A549 (cell line): ENCODE measurements around the gene GCM1. TPM values are rescaled to one million over a fixed set of nuclear protein-coding genes. Genes with fewer than 3 reads are reported as not detected.

Experiments
- ATAC-seq, 2 experiments: fragments of 200-7000 bp in 1 of 2; fragments of >200 bp in 1 of 2; cut with Nextera tagmentation in 1 of 2; cut with Tn5 transposase in 1 of 2; 3 replicates each; pipeline versions ENCODE4 v1.8.0 to v1.9.1; 2018 to 2020; ENCODE audit warnings: mild to moderate bottlenecking in 1 of 2, moderate library complexity in 1 of 2
- CTCF ChIA-PET: fragments of 300-600 bp; sonication (Branson Sonifier 250); formaldehyde crosslinking; extraction: SDS; loops from one replicate; lab custom pipeline; 2021; ENCODE audit warnings: antibody characterized with exemption, inconsistent platforms; lab: Yijun Ruan, JAX
- POLR2A ChIA-PET: fragments of 350-600 bp; formaldehyde crosslinking; extraction: SDS; loops from one replicate; lab custom pipeline; 2021; ENCODE audit warnings: antibody characterized with exemption, inconsistent platforms; lab: Yijun Ruan, JAX
- DNase-seq, 2 experiments: peaks; one replicate each; pipeline versions ENCODE4 v3.0.0 to v3.0.0-alpha.2; 2011 to 2016; ENCODE audit warnings: low read depth in 1 of 2, low spot score in 1 of 2
- FAIRE-seq: peaks from 2 replicates; lab custom pipeline; 2011; peaks lifted over from hg19 to GRCh38; lab: Jason Lieb, UNC
- H3K27ac ChIP-seq, 2 experiments: fragments of >200 bp; sonication (Bioruptor Twin); formaldehyde crosslinking; 3 replicates each; pipeline ENCODE4 v1.5.1; 2016 to 2017
- H3K4me1 ChIP-seq: fragments of >200 bp; sonication (Bioruptor Twin); formaldehyde crosslinking; 3 replicates; pipeline ENCODE4 v1.6.1; 2016
- H3K4me2 ChIP-seq: fragments of >200 bp; sonication (Bioruptor Twin); formaldehyde crosslinking; 3 replicates; pipeline ENCODE4 v1.6.1; 2016
- H3K4me3 ChIP-seq: fragments of >200 bp; sonication (Bioruptor Twin); formaldehyde crosslinking; 3 replicates; pipeline ENCODE4 v1.5.1; 2016
- H3K9me3 ChIP-seq: fragments of >200 bp; sonication (Bioruptor Twin); formaldehyde crosslinking; 3 replicates; pipeline ENCODE4 v1.6.1; 2016
- CBX8 ChIP-seq: fragments of 200-600 bp; sonication (generic); IDR thresholded peaks from 2 replicates; pipeline ENCODE4 v1.6.1; 2016
- CHD2 ChIP-seq: fragments of 150-350 bp; IDR thresholded peaks from 2 replicates; pipeline ENCODE4 v1.6.1; 2014; ENCODE audit warnings: low read length; ENCODE audit not compliant: partially characterized antibody
- EHF ChIP-seq: fragments of 250-450 bp; sonication (Bioruptor Pico); IDR thresholded peaks from 2 replicates; pipeline ENCODE4 v1.5.0; 2020; ENCODE audit warnings: mild to moderate bottlenecking
- FOSB ChIP-seq: fragments of 250-450 bp; sonication (Bioruptor Pico); IDR thresholded peaks from 2 replicates; pipeline ENCODE4 v1.5.0; 2020; ENCODE audit warnings: mild to moderate bottlenecking, moderate library complexity
- FOSL2 ChIP-seq, 2 experiments: fragments of 450-650 bp in 1 of 2; fragments of >200 bp in 1 of 2; sonication (Bioruptor Twin) in 1 of 2; formaldehyde crosslinking; IDR thresholded peaks; 2 replicates each; pipeline versions ENCODE4 v1.5.0 to v1.6.1; 2016 to 2020; ENCODE audit warnings: mild to moderate bottlenecking in 1 of 2, moderate library complexity in 1 of 2
- HDAC2 ChIP-seq: fragments of 200-600 bp; sonication (generic); IDR thresholded peaks from 2 replicates; pipeline ENCODE4 v1.6.1; 2016
- HOXA7 ChIP-seq: fragments of 250-450 bp; sonication (Bioruptor Pico); IDR thresholded peaks from 2 replicates; pipeline ENCODE4 v1.5.0; 2020; ENCODE audit warnings: mild to moderate bottlenecking, moderate library complexity
- HOXB5 ChIP-seq: fragments of 250-450 bp; sonication (Bioruptor Pico); IDR thresholded peaks from 2 replicates; pipeline ENCODE4 v1.5.0; 2020; ENCODE audit warnings: mild to moderate bottlenecking, moderate library complexity
- KDM1A ChIP-seq: fragments of 200-600 bp; sonication (generic); IDR thresholded peaks from 2 replicates; pipeline ENCODE4 v1.6.1; 2016; ENCODE audit warnings: low read depth, mild to moderate bottlenecking
- KDM5A ChIP-seq: fragments of 200-600 bp; sonication (generic); IDR thresholded peaks from 2 replicates; pipeline ENCODE4 v1.6.1; 2016; ENCODE audit warnings: antibody characterized with exemption, mild to moderate bottlenecking
- MAZ ChIP-seq: fragments of 150-350 bp; IDR thresholded peaks from 2 replicates; pipeline ENCODE4 v1.6.1; 2014; ENCODE audit warnings: antibody characterized with exemption, low read depth, low read length, borderline replicate concordance
- MYC ChIP-seq: IDR thresholded peaks from 2 replicates; pipeline ENCODE4 v1.6.1; 2012; ENCODE audit warnings: mild to moderate bottlenecking, inconsistent platforms, low read length, improper control_type of control experiment, borderline replicate concordance
- NPAS2 ChIP-seq: fragments of 250-450 bp; sonication (Bioruptor Pico); IDR thresholded peaks from 2 replicates; pipeline ENCODE4 v1.8.0; 2022; ENCODE audit warnings: mild to moderate bottlenecking, moderate library complexity, borderline replicate concordance
- NR3C1 ChIP-seq: fragments of >200 bp; sonication (Bioruptor Twin); formaldehyde crosslinking; IDR thresholded peaks from 3 replicates; pipeline ENCODE4 v1.6.1; 2017
- PHF8 ChIP-seq: fragments of 200-600 bp; sonication (generic); IDR thresholded peaks from 2 replicates; pipeline ENCODE4 v1.6.1; 2016; ENCODE audit warnings: low read depth, mild to moderate bottlenecking, antibody characterized with exemption, moderate library complexity, borderline replicate concordance
- POLR2A ChIP-seq: IDR thresholded peaks from 2 replicates; pipeline ENCODE4 v1.6.1; 2012; ENCODE audit warnings: mild to moderate bottlenecking, low read length
- POLR2AphosphoS2 ChIP-seq: conservative IDR thresholded peaks from 2 replicates; pipeline ENCODE4 v1.6.1; 2012; ENCODE audit warnings: low read length, improper control_type of control experiment, inconsistent platforms
- RCOR1 ChIP-seq: fragments of 150-350 bp; IDR thresholded peaks from 2 replicates; pipeline ENCODE4 v1.6.1; 2014; ENCODE audit warnings: antibody characterized with exemption, low read length, low read depth
- RNF2 ChIP-seq: fragments of 200-600 bp; sonication (generic); IDR thresholded peaks from 2 replicates; pipeline ENCODE4 v1.6.1; 2016; ENCODE audit warnings: low read depth, mild to moderate bottlenecking, antibody characterized with exemption, moderate library complexity, borderline replicate concordance
- SMC3 ChIP-seq: fragments of >200 bp; sonication (Bioruptor Twin); formaldehyde crosslinking; IDR thresholded peaks from 3 replicates; pipeline ENCODE4 v1.6.1; 2018; ENCODE audit warnings: inconsistent platforms
- TP53 ChIP-seq: fragments of 250-450 bp; sonication (Bioruptor Pico); IDR thresholded peaks from 2 replicates; pipeline ENCODE4 v1.5.0; 2021; ENCODE audit warnings: mild to moderate bottlenecking, moderate library complexity
- ZFP36 ChIP-seq: fragments of 450-650 bp; IDR thresholded peaks from 2 replicates; pipeline ENCODE4 v1.6.1; 2014; ENCODE audit warnings: borderline replicate concordance; ENCODE audit not compliant: partially characterized antibody
- WGBS: methylation state at CpG from one replicate; pipeline ENCODE4 v1.1.6; 2017; ENCODE audit errors: missing lambda C conversion rate; 5-methylcytosine and 5-hydroxymethylcytosine counted together
- polyA plus RNA-seq, 4 experiments: library from polyadenylated mRNA; depleted of rRNA in 3 of 4; stranded (reverse); fragments of >200 nt; fragmentation: RNase III in 1 of 4; extraction: RNeasy Plus Mini Kit Qiagen cat#74134 plus additional on column Dnase treatment in 1 of 4; gene quantifications; 2 replicates in 3 of 4; 3 replicates in 1 of 4; pipeline ENCODE4 v1.2.3, GENCODE V29; 2011 to 2017
- TF ChIP-seq, protein P1 (sequence below): IDR thresholded peaks from 2 replicates; pipeline ENCODE4 v1.6.1; 2012
- TF ChIP-seq, protein P2 (sequence below): fragments of 150-350 bp; IDR thresholded peaks from 2 replicates; pipeline ENCODE4 v1.6.1; 2014; ENCODE audit warnings: low read depth, mild to moderate bottlenecking, low read length
- TF ChIP-seq, protein P3 (sequence below): IDR thresholded peaks from 2 replicates; pipeline ENCODE4 v1.6.1; 2012
- TF ChIP-seq, protein P4 (sequence below): fragments of 200-600 bp; sonication (generic); IDR thresholded peaks from 2 replicates; pipeline ENCODE4 v1.6.1; 2016; ENCODE audit warnings: antibody characterized with exemption, mild to moderate bottlenecking, moderate library complexity

Gene GCM1
- polyA plus RNA-seq, 2 of the 4 experiments (the other 2 are of a cell fraction): 0.03 to 0.08 TPM

DNA sequence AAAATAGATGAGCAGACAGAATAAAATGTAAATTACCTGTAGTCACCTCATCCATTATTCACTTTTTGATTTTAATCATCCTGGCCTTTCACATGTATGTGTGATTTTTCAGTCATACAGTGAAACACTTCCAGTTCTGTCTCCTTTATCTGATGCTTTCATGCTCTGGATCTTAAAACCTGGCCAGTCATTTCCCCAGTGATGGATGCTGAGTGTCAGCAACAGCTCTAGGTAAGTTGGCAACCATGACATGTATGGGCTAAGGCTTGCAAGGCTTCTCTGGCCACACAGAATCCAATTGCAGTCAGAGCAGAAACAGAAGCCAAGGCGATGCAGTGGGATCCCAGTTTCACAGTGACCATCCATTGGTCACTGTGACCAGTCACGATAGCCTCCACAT, 47.6 kb downstream of the GCM1 start:
- ATAC-seq: no peak
- no peaks in the 10 kb centered on the region for H3K4me1 ChIP-seq
- ChIA-PET POLR2A (no interaction called here), CTCF (no interaction called here)
- FAIRE-seq: no peak
- no peak for DNase-seq
- no peak for TF ChIP-seq FOSL2 (IDR thresholded peaks at IDR 0.05)
- TF ChIP-seq FOSL2 (CRISPR knock-in tag; IDR thresholded peaks at IDR 0.05): no peak
- TF ChIP-seq, protein P1, sequence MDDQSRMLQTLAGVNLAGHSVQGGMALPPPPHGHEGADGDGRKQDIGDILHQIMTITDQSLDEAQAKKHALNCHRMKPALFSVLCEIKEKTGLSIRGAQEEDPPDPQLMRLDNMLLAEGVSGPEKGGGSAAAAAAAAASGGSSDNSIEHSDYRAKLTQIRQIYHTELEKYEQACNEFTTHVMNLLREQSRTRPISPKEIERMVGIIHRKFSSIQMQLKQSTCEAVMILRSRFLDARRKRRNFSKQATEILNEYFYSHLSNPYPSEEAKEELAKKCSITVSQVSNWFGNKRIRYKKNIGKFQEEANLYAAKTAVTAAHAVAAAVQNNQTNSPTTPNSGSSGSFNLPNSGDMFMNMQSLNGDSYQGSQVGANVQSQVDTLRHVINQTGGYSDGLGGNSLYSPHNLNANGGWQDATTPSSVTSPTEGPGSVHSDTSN: no peak
- TF ChIP-seq, protein P2, sequence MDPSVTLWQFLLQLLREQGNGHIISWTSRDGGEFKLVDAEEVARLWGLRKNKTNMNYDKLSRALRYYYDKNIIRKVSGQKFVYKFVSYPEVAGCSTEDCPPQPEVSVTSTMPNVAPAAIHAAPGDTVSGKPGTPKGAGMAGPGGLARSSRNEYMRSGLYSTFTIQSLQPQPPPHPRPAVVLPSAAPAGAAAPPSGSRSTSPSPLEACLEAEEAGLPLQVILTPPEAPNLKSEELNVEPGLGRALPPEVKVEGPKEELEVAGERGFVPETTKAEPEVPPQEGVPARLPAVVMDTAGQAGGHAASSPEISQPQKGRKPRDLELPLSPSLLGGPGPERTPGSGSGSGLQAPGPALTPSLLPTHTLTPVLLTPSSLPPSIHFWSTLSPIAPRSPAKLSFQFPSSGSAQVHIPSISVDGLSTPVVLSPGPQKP: no peak
- TF ChIP-seq POLR2A: no peak
- no peak for TF ChIP-seq CHD2
- TF ChIP-seq NPAS2 (CRISPR knock-in tag): no peak
- no peaks in the 10 kb centered on the region for H3K9me3 ChIP-seq
- 93% methylated on average over 2 of the region's 2 CpGs for WGBS
- H3K4me2 ChIP-seq: no peak overlapping the region
- no peak overlapping the region for H3K27ac ChIP-seq
- no peak overlapping the region for H3K4me3 ChIP-seq

DNA sequence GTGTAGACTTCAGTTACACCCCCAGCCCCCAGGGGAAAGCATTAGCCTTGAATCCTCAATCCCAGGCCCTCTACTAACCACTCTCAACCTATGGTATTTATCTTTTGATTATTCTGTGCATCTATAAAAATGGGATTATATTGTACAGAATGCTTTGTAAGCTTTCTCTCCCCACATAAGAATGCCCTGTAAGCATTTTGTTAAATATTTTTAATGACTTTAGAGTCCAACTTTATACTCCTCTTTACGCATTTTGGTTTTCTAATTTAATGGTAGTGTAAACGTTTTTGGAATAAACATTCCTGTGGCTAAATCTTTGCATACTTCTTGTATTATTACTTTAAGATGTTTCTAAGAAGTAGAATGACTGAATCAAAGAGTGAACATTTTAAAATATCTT, 48.1 kb downstream of the GCM1 start:
- no peak for FAIRE-seq
- WGBS: 1% methylated on average over 2 of the region's 2 CpGs

DNA sequence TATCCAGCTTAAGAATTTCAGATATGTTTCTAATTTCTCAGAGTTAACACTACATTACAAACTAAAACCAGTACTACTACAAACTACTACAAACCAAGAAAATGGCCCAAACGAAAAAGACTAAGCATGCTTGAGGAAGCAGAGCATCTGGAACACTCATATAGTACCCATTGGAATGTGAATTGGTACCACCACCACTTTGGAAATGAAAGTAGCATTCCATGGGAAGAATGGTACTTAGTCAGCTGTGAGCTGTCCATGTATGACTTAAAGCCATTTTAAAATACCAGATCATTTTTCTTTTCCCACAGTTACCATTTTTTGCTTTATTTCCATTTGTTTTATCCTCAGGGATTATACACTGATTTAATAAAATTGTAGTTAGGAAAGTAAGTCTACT, 52.9 kb downstream of the GCM1 start:
- Histone ChIP-seq H3K4me2 (no peak overlapping the region), H3K27ac (no peak overlapping the region), H3K4me1 (no peaks in the 10 kb centered on the region), H3K9me3 (no peaks in the 10 kb centered on the region), H3K4me3 (no peak overlapping the region)
- POLR2A ChIA-PET: no interaction called here
- CTCF ChIA-PET: interaction anchor here (1.0 kb wide), 2 partner anchors 219 to 409 kb away, joined by 3 read pairs; no protein-coding TSS in a partner anchor
- DNase-seq (no peak), ATAC-seq (no peak), FAIRE-seq (no peak)
- WGBS: 18% methylated on average over 1 of the region's 1 CpG
- no peak for TF ChIP-seq TP53 (CRISPR knock-in tag)
- no peak for TF ChIP-seq RCOR1
- no peak for TF ChIP-seq EHF (CRISPR knock-in tag)
- TF ChIP-seq HOXA7: no peak
- TF ChIP-seq ZFP36: no peak
- TF ChIP-seq, protein P3, sequence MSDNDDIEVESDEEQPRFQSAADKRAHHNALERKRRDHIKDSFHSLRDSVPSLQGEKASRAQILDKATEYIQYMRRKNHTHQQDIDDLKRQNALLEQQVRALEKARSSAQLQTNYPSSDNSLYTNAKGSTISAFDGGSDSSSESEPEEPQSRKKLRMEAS: no peak
- no peak for TF ChIP-seq POLR2AphosphoS2
- TF ChIP-seq HDAC2: no peak
- no peak for TF ChIP-seq FOSB (CRISPR knock-in tag)
- no peak for TF ChIP-seq PHF8
- no peak for TF ChIP-seq RNF2
- TF ChIP-seq MYC: no peak
- TF ChIP-seq KDM1A: no peak
- TF ChIP-seq, protein P1: no peak
- TF ChIP-seq MAZ: no peak
- no peak for TF ChIP-seq FOSL2 (IDR thresholded peaks at IDR 0.05)
- no peak for TF ChIP-seq FOSL2 (CRISPR knock-in tag; IDR thresholded peaks at IDR 0.05)

More for the DNA sequence above, 48.1 kb downstream of the GCM1 start:
- DNase-seq (no peak), ATAC-seq (no peak)
- H3K27ac ChIP-seq: no peak overlapping the region
- TF ChIP-seq, protein P4, sequence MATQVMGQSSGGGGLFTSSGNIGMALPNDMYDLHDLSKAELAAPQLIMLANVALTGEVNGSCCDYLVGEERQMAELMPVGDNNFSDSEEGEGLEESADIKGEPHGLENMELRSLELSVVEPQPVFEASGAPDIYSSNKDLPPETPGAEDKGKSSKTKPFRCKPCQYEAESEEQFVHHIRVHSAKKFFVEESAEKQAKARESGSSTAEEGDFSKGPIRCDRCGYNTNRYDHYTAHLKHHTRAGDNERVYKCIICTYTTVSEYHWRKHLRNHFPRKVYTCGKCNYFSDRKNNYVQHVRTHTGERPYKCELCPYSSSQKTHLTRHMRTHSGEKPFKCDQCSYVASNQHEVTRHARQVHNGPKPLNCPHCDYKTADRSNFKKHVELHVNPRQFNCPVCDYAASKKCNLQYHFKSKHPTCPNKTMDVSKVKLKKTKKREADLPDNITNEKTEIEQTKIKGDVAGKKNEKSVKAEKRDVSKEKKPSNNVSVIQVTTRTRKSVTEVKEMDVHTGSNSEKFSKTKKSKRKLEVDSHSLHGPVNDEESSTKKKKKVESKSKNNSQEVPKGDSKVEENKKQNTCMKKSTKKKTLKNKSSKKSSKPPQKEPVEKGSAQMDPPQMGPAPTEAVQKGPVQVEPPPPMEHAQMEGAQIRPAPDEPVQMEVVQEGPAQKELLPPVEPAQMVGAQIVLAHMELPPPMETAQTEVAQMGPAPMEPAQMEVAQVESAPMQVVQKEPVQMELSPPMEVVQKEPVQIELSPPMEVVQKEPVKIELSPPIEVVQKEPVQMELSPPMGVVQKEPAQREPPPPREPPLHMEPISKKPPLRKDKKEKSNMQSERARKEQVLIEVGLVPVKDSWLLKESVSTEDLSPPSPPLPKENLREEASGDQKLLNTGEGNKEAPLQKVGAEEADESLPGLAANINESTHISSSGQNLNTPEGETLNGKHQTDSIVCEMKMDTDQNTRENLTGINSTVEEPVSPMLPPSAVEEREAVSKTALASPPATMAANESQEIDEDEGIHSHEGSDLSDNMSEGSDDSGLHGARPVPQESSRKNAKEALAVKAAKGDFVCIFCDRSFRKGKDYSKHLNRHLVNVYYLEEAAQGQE: no peak
- no peak for TF ChIP-seq KDM5A
- TF ChIP-seq TP53 (CRISPR knock-in tag): no peak
- no peak for TF ChIP-seq CHD2
- no peak for TF ChIP-seq EHF (CRISPR knock-in tag)
- no peak for TF ChIP-seq POLR2A
- TF ChIP-seq, protein P3: no peak
- TF ChIP-seq HOXB5 (CRISPR knock-in tag): no peak
- no peak for TF ChIP-seq NPAS2 (CRISPR knock-in tag)
- TF ChIP-seq NR3C1: no peak
- no peak for TF ChIP-seq CBX8
- TF ChIP-seq FOSL2 (IDR thresholded peaks at IDR 0.05): no peak
- TF ChIP-seq FOSL2 (CRISPR knock-in tag; IDR thresholded peaks at IDR 0.05): no peak
- TF ChIP-seq SMC3: no peak
- TF ChIP-seq, all 56 proteins: peak for 0
- ChIA-PET POLR2A (no interaction called here), CTCF (no interaction called here)
- H3K9me3 ChIP-seq: no peaks in the 10 kb centered on the region
- no peaks in the 10 kb centered on the region for H3K4me1 ChIP-seq
- no peak overlapping the region for H3K4me3 ChIP-seq
- H3K4me2 ChIP-seq: no peak overlapping the region
